ENCODE data around the gene SUPT4H1.

SUPT4H1 gene

GRCh38 chr17:58380207-58381123 lies 28.5 kb upstream of the SUPT4H1 start:
- no peak for DNase-seq (ENCODE audit: low read depth in 2 of 2)

GRCh38 chr17:58379511-58379824 lies 27.5 kb upstream of the SUPT4H1 start:
- no peak for DNase-seq (ENCODE audit: low read depth in 2 of 2)

GRCh38 chr17:58378733-58379510 lies 26.9 kb upstream of the SUPT4H1 start:
- DNase-seq (ENCODE audit: low read depth in 2 of 2) = no peak

GRCh38 chr17:58377661-58378060 lies 25.7 kb upstream of the SUPT4H1 start:
- DNase-seq (ENCODE audit: low read depth in 2 of 2) = no peak

GRCh38 chr17:58377093-58377601 lies 25.1 kb upstream of the SUPT4H1 start:
- DNase-seq (ENCODE audit: low read depth in 2 of 2) = no peak

- DNase-seq (ENCODE audit: low read depth in 2 of 2) = no peak
Measured at GRCh38 chr17:58376472-58377000, 24.5 kb upstream of the SUPT4H1 start.

GRCh38 chr17:58375811-58376210 lies 23.8 kb upstream of the SUPT4H1 start:
- no peak for DNase-seq (ENCODE audit: low read depth in 2 of 2)

- no peak for DNase-seq (ENCODE audit: low read depth in 2 of 2)
Measured at GRCh38 chr17:58375256-58375655, 23.3 kb upstream of the SUPT4H1 start.

- no peak for DNase-seq (ENCODE audit: low read depth in 2 of 2)
Measured at GRCh38 chr17:58373923-58374322, 21.9 kb upstream of the SUPT4H1 start.

- DNase-seq (ENCODE audit: low read depth in 2 of 2) = no peak
Measured at GRCh38 chr17:58373003-58373402, 21.0 kb upstream of the SUPT4H1 start.

GRCh38 chr17:58371300-58371950 lies 19.4 kb upstream of the SUPT4H1 start:
- no peak for DNase-seq (ENCODE audit: low read depth in 2 of 2)

GRCh38 chr17:58370716-58371115 lies 18.7 kb upstream of the SUPT4H1 start:
- no peak for DNase-seq (ENCODE audit: low read depth in 2 of 2)

GRCh38 chr17:58370309-58370708 lies 18.3 kb upstream of the SUPT4H1 start:
- no peak for DNase-seq (ENCODE audit: low read depth in 2 of 2)

GRCh38 chr17:58369214-58370031 lies 17.4 kb upstream of the SUPT4H1 start:
- no peak for DNase-seq (ENCODE audit: low read depth in 2 of 2)

- DNase-seq (ENCODE audit: low read depth in 2 of 2) = no peak
Measured at GRCh38 chr17:58368860-58369213, 16.8 kb upstream of the SUPT4H1 start.

GRCh38 chr17:58367461-58367860 lies 15.5 kb upstream of the SUPT4H1 start:
- no peak for DNase-seq (ENCODE audit: low read depth in 2 of 2)

- DNase-seq (ENCODE audit: low read depth in 2 of 2) = no peak
Measured at GRCh38 chr17:58365980-58366595, 14.1 kb upstream of the SUPT4H1 start.

- DNase-seq (ENCODE audit: low read depth in 2 of 2) = no peak
Measured at GRCh38 chr17:58365185-58365979, 13.4 kb upstream of the SUPT4H1 start.

- no peak for DNase-seq (ENCODE audit: low read depth in 2 of 2)
Measured at GRCh38 chr17:58364270-58364942, 12.4 kb upstream of the SUPT4H1 start.

All from stimulated activated CD4-positive, alpha-beta T cell treated with anti-CD3 and anti-CD28 coated beads, Interleukin-1b, Interleukin-23, amount 100 ng/mL, for 4 hours (primary cell).